ENCODE results near the gene MARK3.

GRCh38 chr14:103516426-103517173, 131.4 kb downstream of the MARK3 start:
- TF ChIP-seq CTCF (IDR thresholded peaks at IDR 0.05) (no peak), ZFX (IDR thresholded peaks at IDR 0.05; ENCODE audit: borderline replicate concordance) (no peak)

All from 22Rv1 (cell line).